NB4 (cell line): Measurements from ENCODE around the gene COBL.

Experiments used
- CTCF ChIP-seq: IDR thresholded peaks from one replicate; pipeline ENCODE4 v1.5.1; 2012; ENCODE audit warnings: low read depth, low read length
- MYC ChIP-seq: IDR thresholded peaks from 2 replicates; pipeline ENCODE4 v1.6.1; 2011; ENCODE audit warnings: low read depth, low read length
- POLR2A ChIP-seq: IDR thresholded peaks from 2 replicates; pipeline ENCODE4 v1.6.1; 2011; ENCODE audit warnings: mild to moderate bottlenecking; ENCODE audit not compliant: insufficient read length; ENCODE audit errors: extremely low read depth

GRCh38 chr7:51144178-51144577, 172.4 kb downstream of the COBL start:
- TF ChIP-seq CTCF (no peak), MYC (no peak), POLR2A (no peak)
